Omental fat pad (tissue), 4 donors: ENCODE data around the gene DPYD. TPM values are rescaled to one million over a fixed set of nuclear protein-coding genes. Genes with fewer than 3 reads are reported as not detected.

Source experiments
- ATAC-seq: fragments of 150-250 bp; one replicate; pipeline ENCODE4 v1.9.1; 2016; ENCODE audit warnings: mild to moderate bottlenecking, moderate library complexity; ENCODE audit not compliant: low FRiP score
- DNase-seq: peaks from one replicate; pipeline ENCODE4 v3.0.0-alpha.2; 2019; ENCODE audit warnings: low spot score
- total RNA-seq, 4 donors: library from RNA; depleted of rRNA; stranded (reverse); fragments of >200 nt; gene quantifications; one replicate each; pipeline ENCODE4 v1.1.0, GENCODE V29; 2016
- TF ChIP-seq, protein P1 (sequence below), 3 donors: fragments of 450-650 bp; IDR thresholded peaks; one replicate each; pipeline ENCODE4 v1.5.1; 2016 to 2017; ENCODE audit warnings: antibody characterized with exemption in 3 of 3, mild to moderate bottlenecking in 3 of 3, moderate library complexity in 2 of 3

The DPYD gene
- total RNA-seq, 4 donors from 2014 or later = 52.5 to 86.4 (median 60.3) TPM

DNA sequence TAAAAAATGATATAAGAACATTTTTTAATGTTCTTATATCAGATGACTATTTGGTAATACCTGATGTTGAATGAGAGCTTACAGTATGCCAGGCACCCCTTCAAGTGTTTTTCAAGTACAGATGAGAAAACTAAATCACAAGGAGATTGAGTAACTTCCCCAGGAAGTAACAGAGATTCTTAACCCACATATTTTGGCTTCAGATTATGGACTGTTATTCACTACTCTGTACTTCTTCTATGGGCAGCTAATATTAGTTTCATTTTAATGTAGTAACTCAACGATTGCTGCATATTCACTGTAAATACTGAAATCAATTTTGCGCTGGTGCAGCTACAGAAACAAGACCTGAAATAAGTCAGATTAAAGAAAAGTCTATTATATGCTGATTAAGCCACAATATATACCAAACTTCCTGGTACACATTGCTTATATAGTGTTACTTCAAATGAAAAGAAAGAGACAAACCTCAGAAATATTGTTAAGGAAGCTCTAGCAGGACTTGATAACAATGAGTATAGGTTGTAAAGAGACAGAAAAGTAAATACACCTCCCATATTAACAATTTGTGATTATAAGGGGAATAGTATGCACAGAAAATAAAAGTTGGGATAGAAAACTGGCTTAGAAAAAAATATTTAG, 19.7 kb downstream of the DPYD start:
- DNase-seq (no peak), ATAC-seq (peak; percentile 84)
- TF ChIP-seq, protein P1, sequence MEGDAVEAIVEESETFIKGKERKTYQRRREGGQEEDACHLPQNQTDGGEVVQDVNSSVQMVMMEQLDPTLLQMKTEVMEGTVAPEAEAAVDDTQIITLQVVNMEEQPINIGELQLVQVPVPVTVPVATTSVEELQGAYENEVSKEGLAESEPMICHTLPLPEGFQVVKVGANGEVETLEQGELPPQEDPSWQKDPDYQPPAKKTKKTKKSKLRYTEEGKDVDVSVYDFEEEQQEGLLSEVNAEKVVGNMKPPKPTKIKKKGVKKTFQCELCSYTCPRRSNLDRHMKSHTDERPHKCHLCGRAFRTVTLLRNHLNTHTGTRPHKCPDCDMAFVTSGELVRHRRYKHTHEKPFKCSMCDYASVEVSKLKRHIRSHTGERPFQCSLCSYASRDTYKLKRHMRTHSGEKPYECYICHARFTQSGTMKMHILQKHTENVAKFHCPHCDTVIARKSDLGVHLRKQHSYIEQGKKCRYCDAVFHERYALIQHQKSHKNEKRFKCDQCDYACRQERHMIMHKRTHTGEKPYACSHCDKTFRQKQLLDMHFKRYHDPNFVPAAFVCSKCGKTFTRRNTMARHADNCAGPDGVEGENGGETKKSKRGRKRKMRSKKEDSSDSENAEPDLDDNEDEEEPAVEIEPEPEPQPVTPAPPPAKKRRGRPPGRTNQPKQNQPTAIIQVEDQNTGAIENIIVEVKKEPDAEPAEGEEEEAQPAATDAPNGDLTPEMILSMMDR (IDR thresholded peaks at IDR 0.05) = no peak

DNA sequence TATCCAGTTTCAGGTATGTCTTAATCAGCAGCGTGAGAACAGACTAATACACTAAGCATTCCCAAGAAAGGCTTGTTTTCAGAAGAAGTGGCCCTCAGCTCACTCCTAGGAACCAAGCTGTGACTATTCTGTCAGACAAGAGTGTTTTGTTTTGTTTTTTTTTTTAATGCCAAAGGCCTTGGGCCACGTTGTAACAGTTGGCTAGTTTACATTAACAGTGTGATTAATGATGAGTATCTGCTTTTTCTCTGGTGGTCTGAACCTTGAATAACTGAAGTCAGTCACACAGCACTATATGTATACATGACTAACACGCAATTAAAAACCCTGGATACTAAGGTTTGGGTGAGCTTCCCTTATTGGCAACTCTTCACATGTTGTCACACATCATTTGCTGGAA, 21.9 kb downstream of the DPYD start:
- DNase-seq = no peak
- TF ChIP-seq, protein P1 (IDR thresholded peaks at IDR 0.05) = no peak
- no peak for ATAC-seq

DNA sequence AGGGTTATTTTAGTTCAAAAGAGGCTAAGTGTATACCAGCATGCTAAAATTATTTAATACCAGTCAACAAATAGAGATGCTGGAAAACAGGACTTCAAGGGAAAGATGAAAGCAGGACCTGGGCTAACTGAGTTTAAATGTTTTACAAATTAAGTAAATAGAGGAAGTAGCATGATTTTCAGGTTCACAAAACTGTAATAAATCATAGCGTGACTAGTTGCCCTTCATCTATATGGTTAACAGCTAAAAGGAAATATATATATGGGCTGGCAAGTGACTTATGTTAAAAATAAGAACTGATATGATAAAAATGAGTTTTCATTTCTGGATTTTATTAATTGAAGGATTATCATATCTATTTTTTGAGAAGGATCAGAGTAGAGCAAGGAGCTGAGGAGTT, 25.6 kb downstream of the DPYD start:
- TF ChIP-seq, protein P1 (IDR thresholded peaks at IDR 0.05) = no peak
- DNase-seq = no peak
- no peak for ATAC-seq

DNA sequence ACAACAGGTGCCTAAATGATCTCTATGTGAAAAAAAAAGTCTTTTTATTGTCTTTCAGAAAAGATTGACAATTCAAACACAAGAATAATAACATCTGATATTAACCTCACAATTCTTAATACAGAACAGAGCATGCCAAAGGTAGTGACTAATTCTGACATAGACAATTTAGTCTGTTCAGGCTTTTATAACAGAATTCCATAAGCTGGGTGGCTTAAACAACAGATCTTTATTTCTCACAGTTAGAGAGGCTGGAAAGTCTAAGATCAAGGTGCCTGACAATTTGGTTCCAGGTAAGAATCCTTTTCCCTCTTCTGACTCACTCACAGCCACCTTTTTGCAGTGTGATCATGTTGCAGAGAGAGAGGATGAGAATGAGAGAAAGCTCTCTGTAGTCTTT, 27.0 kb downstream of the DPYD start:
- TF ChIP-seq, protein P1 (IDR thresholded peaks at IDR 0.05) = no peak
- DNase-seq (no peak), ATAC-seq (no peak)

DNA sequence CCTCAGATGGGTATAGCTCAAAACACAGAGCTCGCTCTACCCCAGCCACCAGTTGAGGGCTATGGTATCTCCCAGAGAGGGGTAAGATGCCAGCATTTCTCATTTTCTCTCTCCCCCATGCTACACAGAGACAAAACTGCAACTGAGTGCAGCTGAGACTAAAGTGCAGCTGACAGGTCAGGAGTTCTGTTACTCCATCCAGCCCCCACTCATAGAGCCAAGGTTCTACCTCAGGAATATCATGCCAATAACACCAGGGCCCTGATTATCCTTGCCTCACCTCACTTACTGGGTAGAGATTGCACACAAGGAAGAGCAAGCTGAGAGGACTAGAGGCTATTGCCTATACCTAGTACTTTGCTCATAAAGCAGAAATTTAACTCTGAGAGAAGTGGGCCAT, 34.6 kb downstream of the DPYD start:
- TF ChIP-seq, protein P1 (IDR thresholded peaks at IDR 0.05) = no peak
- DNase-seq = no peak
- ATAC-seq = no peak

DNA sequence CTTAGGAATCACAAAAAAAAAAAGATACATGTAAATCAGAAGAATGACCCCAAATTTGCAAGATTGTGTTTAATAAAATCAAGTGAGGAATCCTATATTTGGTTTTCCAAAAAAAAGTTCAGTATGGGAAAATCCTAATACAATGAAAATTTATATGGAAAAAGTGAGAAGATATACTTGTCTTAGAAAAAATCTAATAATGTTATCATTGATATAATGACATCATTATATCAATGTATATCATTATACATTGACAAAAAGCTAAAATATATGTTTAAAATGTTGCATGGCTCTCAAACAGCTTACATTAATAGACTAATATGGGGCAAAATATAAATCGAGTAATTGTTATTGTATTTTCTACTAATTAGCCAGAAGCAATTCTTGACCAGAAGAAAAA, 37.0 kb downstream of the DPYD start:
- no peak for DNase-seq
- TF ChIP-seq, protein P1 (IDR thresholded peaks at IDR 0.05) = no peak
- ATAC-seq = no peak

DNA sequence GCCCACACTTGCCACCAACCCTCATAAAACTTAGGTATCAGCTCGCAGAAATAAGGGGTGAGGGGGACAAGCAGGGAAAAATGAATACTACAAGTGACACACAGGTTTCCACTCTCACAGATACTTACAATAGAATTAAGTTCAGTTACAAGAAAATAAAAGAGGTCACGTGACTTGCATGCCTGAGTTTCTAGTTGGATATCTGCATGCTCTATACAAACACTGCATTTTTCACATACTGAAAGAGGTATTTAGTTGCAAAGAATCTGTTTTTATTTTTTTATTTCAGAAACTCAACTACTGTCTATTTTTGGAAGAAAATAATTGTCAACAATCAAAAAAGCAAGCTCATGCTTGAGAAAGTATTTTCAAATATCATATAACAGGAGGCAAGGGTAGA, 43.5 kb downstream of the DPYD start:
- no peak for ATAC-seq
- DNase-seq = no peak
- TF ChIP-seq, protein P1 (IDR thresholded peaks at IDR 0.05) = no peak
